HG02798 (cell line): ENCODE data around the gene MALRD1.

Source experiments
- ATAC-seq: cut with Tn5 transposase; IDR thresholded peaks from one replicate; pipeline ENCODE4 v1.9.1; 2021; ENCODE audit warnings: mild to moderate bottlenecking; ENCODE audit not compliant: unreplicated experiment, poor library complexity

Gene MALRD1

GRCh38 chr10:19626156-19626555 lies 577.6 kb downstream of the MALRD1 start:
- no peak for ATAC-seq

- ATAC-seq: no peak
Measured at GRCh38 chr10:19628767-19629560, 580.4 kb downstream of the MALRD1 start.

GRCh38 chr10:19629567-19629966 lies 581.0 kb downstream of the MALRD1 start:
- no peak for ATAC-seq

GRCh38 chr10:19634163-19634562 lies 585.6 kb downstream of the MALRD1 start:
- no peak for ATAC-seq

GRCh38 chr10:19638182-19638895 lies 589.7 kb downstream of the MALRD1 start:
- no peak for ATAC-seq

GRCh38 chr10:19638896-19639233 lies 590.3 kb downstream of the MALRD1 start:
- no peak for ATAC-seq

GRCh38 chr10:19640566-19641263 lies 592.1 kb downstream of the MALRD1 start:
- no peak for ATAC-seq

DNA sequence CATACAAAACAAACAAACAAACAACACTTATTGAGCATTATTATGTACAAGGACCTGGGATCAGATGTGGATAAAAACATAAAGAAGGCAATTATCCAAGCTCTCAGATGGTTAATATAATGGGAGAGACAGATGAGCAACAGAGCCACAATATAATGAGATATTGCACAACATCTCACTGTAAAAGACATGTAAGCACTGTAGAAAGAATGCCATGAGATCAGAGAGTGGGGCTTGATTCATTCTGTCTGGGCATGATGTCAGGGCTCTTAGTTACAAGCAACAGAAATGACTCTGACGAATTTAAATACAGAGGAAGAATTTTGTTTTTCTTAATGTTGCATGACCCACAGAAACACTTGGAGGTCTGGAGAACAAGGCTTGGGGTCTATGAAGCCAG lies 602.9 kb downstream of the MALRD1 start:
- ATAC-seq: no peak

GRCh38 chr10:19652750-19653149 lies 604.1 kb downstream of the MALRD1 start:
- no peak for ATAC-seq

DNA sequence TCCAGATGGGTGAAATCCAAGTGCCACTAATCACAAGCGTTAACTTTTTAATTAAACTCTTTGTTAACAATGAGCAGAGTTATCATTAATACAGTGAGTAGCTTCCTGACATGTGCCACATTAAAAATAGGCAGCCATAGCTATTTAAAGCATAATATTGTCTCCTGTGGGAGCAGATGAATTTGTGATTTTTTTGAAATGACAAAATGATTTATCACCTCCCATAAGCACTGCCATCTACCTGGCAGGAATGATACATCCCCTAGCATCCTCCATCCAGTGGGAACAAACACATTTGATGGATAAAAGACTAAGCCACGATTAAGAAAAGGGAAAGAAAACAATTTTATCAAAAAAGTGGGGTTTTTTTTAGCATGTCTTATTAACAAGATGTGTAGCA lies 605.3 kb downstream of the MALRD1 start:
- ATAC-seq: no peak

GRCh38 chr10:19654576-19654975 lies 606.0 kb downstream of the MALRD1 start:
- ATAC-seq: no peak

GRCh38 chr10:19656420-19657042 lies 607.9 kb downstream of the MALRD1 start:
- no peak for ATAC-seq

- ATAC-seq: no peak
Measured at GRCh38 chr10:19658131-19658530, 609.5 kb downstream of the MALRD1 start.

- ATAC-seq: no peak
Measured at GRCh38 chr10:19658622-19659233, 610.1 kb downstream of the MALRD1 start.

DNA sequence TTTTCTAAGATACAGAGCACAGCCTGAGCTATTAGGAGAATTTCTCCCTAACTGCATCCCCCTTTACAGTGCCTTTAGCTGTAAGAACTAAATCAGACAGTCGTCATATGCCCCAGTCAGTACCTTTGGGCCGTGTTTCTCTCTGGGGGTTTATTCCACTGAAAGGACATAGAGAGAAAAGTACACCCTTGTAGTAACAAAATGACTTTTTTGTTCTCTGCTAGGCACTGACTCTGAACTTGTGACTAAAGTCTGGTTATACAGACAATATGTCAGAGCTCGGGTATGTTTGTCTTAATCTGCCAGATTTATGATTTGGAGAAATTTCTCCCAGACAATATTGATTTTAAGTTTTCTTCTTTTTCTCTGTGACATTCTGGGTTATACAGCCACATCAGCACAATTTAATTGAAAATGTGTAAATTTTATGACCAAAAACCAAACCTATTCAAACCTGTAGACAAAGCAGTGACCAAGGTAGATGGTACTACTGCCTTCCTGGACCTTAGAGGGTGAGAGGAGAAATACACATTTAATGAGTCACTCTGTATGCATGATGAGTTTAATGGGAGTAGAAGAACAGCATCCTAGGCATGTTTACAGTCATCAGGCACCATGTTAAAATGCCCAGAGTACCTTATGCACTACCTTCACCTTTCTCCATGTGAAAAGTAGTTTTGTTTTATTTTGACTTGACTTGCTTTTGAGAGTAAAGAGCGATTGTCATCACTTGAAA lies 611.5 kb downstream of the MALRD1 start:
- no peak for ATAC-seq

GRCh38 chr10:19663344-19663743 lies 614.7 kb downstream of the MALRD1 start:
- ATAC-seq: no peak

DNA sequence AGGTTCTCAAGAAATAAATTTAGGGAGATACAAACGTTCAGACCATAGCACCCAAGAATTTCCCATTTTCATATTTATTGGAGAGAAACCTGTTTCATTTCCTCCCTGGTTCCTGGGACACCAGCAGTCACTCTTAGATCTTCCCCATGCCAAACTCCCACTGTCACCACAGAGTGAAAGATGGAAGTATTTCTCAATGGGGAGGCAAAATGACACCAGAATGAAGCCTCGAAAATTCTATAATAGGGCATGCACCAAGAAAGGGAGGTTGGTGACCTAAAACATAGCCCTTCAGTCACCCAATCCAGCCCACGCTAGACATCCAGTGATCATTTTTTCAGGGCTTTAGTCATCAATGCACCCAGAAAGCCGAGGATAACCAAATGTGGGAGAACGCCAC lies 619.5 kb downstream of the MALRD1 start:
- ATAC-seq: no peak

GRCh38 chr10:19676063-19676462 lies 627.5 kb downstream of the MALRD1 start:
- ATAC-seq: no peak

- ATAC-seq: no peak
Measured at GRCh38 chr10:19683356-19683755, 634.8 kb downstream of the MALRD1 start.

DNA sequence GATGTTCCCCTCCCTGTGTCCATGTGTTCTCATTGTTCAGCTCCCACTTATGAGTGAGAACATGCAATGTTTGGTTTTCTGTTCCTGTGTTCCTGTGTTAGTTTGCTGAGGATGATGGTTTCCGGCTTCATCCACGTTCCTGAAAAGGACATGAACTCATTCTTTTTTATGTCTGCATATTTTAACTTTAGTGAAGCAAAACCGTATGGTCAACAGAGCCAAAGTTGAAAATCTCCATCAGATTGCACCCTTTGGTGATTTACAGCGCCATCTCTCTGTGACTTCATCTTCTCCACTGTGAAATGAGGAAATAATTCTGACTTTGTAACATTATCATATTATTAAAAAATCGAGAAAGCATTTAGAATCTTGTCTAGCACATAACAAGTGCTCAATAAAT lies 635.4 kb downstream of the MALRD1 start:
- ATAC-seq: no peak
